AG09319 (cell line): ENCODE measurements around the gene ANKRD28.
A peak's percentile ranks its signal among the peaks of the same experiment; 100 is the strongest.

Source experiments
- DNase-seq: peaks from one replicate; pipeline ENCODE4 v3.0.0-alpha.2; 2010; ENCODE audit warnings: low read depth; ENCODE audit errors: extremely low read depth
- TF ChIP-seq, protein P1 (sequence below): IDR thresholded peaks from 2 replicates; pipeline ENCODE4 v1.5.1; 2011; ENCODE audit warnings: low read depth, mild to moderate bottlenecking, inconsistent platforms, low read length, moderate library complexity

ANKRD28 gene

DNA sequence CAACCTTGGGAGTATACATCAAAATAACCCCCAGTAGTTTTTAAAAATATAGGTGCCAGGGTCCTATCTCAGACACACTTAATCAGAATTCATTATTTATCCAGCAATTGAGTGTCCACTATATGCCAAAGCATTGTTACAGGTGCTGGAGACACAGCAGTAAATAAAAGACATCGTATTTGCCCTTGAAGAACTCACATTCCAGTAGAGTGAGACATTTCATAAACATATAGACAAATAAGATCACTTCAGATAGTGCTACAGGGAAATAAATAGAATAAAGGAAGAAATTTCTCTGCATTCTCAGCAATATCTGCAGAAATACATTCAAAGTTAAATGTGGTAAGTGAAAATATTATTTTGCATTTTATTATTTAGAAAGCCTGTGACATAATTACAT, 34.1 kb upstream of the ANKRD28 start:
- no peak for DNase-seq
- TF ChIP-seq, protein P1, sequence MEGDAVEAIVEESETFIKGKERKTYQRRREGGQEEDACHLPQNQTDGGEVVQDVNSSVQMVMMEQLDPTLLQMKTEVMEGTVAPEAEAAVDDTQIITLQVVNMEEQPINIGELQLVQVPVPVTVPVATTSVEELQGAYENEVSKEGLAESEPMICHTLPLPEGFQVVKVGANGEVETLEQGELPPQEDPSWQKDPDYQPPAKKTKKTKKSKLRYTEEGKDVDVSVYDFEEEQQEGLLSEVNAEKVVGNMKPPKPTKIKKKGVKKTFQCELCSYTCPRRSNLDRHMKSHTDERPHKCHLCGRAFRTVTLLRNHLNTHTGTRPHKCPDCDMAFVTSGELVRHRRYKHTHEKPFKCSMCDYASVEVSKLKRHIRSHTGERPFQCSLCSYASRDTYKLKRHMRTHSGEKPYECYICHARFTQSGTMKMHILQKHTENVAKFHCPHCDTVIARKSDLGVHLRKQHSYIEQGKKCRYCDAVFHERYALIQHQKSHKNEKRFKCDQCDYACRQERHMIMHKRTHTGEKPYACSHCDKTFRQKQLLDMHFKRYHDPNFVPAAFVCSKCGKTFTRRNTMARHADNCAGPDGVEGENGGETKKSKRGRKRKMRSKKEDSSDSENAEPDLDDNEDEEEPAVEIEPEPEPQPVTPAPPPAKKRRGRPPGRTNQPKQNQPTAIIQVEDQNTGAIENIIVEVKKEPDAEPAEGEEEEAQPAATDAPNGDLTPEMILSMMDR, result no peak

DNA sequence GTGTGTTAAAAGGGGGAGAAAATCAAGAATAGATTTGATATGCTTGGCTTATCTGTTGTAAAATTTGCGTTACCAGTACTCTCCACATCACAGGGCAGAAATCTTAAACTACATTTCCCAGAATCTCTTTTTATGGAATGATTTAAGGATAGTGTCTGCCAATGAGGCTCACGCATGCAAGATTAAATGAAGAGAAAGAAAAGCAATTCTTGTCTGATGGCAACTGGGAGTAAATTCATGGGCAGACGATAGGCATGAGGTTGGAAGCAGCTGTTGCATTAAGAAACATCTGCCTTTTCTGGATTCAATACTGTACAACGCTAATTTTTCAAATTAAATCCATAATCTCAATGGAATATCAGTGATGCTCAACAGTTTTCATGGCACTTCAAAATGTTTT, 27.2 kb upstream of the ANKRD28 start:
- no peak for DNase-seq
- TF ChIP-seq, protein P1, result no peak

DNA sequence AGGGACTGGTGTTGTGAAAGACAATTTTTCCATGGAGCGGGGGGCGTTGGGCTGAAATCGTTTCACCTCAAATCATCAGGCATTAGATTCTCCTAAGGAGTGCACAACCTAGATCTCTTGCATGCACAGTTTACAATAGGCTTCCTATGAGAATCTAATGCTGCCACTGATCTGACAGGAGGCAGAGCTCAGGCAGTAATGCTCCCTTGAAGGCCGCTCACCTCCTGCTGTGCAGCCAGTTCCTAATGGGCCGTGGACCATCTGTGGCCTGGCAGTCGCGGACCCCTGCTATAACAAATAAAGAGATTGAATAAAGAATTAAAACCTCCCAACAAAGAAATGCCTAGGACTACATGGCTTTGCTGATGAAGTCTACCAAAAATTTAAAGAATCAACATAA, 25.3 kb upstream of the ANKRD28 start:
- TF ChIP-seq, protein P1, result no peak
- no peak for DNase-seq

DNA sequence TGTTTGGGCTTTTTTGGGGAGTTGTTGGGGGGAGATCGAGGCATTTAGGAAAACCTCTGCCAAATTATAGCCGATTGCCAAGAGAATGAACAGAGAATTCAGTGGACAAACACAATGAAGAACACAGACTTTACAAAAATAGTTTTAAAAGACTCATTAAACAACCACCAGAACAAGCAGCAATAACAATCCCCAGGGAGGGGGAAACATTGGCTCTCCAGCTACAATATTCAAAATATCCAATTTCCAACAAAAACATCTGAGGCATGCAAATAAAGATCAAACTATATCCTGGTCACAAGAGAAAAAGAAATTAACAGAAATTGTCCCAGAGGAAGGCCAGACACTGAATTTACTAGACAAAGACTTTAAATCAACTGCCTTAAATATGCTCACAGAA, 24.5 kb upstream of the ANKRD28 start:
- TF ChIP-seq, protein P1, result no peak
- no peak for DNase-seq

DNA sequence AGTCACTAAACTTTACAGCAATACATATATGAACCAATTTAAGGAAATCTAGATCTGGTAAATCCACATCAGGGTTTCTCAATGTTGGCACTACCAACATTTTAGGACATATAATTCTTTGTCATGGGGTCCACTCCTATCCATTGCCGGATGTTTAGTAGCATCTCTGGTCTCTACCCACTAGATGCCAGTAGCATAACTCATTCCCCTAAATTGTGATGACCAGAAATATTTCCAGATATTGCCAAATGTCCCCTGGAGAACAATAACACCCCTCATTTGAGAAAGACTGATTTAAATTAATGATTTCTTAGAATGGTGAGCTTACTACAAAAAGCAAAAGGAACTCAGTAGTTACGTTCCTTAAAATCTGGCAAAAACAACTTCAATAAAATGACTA, 23.1 kb upstream of the ANKRD28 start:
- TF ChIP-seq, protein P1, result peak; percentile 16
- DNase-seq, result no peak

DNA sequence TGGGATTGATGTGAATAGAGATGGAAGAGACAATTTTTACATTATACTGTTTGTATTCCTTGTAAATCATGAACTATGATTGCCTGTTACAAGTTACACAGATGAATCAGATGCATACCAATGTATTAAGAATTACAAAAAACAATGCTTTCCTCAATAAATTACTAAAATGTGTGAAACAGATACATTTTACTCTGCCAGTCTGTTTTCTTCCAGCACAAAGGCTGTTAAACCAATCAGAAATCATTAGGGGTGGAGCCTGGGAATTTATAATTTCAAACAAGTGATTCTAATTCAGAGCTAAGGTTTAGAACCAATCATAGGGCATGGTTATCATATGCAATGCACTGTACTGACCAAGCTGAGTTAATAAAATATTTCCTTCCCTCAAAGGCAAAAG, 21.8 kb upstream of the ANKRD28 start:
- TF ChIP-seq, protein P1, result no peak
- DNase-seq, result no peak

DNA sequence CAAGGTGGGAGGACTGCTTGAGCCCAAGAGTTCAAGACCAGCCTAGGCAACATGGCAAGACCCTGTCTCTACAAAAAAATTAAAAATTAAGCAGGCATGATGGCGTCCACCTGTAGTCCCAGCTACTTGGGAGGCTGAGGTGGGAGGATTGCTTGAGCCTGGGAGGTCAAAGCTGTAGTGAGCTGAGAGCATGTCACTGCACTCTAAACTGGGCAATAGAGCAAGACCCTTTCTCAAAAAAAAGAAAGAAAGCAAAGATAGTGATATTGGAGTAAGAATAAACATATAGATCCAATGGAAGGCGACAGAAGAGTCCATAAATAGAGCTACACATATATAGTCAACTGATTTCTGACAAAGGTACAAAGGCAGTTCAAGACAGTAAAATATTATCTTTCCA, 21.3 kb upstream of the ANKRD28 start:
- DNase-seq, result no peak
- TF ChIP-seq, protein P1, result no peak
